NCI-H2171 (cell line): ENCODE data around the gene CAMK2B.
A peak's percentile ranks its signal among the peaks of the same experiment; 100 is the strongest.
"Not testable (repeated sequence)": the region's sequence is repeated elsewhere in the genome, so short reads cannot be mapped to it uniquely, and the experiment has no call there.

Source experiments
- DNase-seq: peaks from one replicate; lab custom pipeline; 2025; lab: John Stamatoyannopoulos, UW

CAMK2B gene

DNA sequence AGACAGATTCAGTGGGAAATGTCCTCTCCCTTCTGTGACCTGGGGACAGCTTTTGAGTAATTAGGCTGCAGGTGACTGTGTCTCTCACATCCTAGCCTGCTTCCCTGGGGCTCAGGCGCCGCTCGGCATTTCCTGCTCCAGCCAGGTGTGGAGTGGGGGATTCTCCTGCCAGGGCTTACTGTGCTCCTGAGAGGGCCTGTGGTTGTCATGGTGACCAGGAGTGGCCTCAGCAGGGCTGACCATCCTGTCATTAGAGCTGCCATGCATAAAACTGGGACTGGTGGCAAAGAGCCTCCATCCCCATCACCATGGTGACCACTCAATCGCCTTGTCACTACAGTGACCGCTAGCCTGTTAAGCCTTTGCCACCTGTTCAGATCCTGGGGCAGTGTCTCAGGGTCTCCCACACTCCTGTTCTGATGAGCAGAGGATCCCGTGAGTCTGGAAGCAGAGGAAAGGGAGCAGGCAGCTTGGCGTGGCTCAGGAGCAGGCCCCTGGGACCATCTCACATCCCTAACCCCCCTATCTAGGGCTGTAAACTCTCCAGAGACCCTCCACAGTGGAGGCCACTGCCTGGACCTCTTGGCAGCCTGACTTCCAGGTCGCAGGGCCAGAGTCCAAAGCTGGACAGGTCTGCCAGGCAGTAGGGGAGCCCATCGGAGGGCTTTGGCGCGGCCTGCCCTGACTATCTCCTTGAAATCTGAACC, 136.0 kb downstream of the CAMK2B start, which contains the start of gene GCK:
GCK (minus strand) TSS at position 154 of the 707 bp plus-strand sequence. CDS start 486 bp downstream, outside the sequence.
- no peak for DNase-seq

DNA sequence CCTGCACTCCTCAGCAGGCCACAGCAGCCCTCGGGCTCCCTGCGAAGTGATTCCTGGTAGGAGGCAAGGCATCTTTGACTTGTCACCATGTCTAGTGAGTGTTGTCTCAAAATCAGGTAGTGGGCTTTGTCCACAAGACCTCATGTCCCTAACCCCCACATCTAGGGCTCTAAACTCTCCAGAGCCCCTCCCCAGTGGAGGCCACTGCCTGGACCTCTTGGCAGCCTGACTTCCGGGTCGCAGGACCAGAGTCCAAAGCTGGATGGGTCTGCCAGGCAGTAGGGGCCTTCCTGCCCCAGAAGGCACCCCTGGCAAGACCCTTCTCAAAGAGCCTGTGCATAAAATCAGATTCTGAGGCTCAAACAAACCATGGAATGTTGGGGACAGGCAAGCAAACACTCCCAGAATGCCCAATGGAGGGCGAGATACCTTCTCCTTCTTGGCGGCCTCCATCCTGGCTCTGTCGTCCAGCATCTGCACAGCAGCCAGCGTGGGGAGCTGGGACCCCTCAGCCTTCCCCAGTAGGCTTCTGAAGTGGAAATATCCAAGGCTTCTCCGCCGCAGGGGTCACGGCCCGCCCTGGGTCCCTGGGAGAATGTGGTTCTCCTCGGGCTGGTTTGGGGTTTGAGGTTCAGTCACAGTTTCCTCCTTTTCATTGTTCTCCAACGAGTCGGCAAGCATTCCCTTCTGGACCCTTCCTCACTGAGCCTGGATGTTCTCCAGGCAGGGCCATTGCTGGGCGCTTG, 136.7 kb downstream of the CAMK2B start:
- no peak for DNase-seq

DNA sequence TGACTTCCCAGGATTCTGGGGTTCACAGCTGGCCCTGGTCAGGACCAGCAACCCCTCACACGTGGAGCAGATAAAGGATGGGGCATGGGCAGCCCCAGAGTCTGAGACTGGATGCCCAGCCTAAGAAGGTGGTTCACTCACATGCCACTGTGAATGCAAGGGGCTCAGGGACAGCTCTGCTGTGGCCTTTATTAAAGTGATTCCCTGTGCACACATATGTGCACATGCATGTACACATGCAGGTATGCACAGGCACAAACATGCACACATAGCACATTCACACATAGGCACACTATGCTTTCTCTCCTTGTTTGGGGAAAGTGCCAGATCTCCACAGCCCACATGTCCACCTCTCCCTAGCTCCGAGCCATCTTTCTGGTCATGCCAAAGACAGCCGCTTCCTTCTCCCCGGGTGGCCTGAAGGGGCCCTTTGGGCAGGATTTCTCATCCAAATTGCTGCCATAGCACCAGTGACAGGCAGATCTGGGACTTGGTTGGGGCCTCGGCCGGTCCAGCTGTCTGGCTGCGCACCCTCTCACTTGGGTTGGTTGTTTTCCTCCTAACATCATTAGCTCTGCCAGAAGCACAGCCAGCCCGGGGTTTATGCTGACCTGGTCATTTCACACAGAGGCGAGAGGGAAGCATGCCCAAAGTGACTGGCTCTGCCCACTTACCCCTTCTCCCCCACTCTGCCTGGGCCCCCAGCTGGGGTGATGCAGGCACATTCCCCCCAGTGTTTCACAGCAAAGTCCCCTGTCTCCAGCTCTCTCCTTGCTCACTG, 137.6 kb downstream of the CAMK2B start:
- no peak for DNase-seq

DNA sequence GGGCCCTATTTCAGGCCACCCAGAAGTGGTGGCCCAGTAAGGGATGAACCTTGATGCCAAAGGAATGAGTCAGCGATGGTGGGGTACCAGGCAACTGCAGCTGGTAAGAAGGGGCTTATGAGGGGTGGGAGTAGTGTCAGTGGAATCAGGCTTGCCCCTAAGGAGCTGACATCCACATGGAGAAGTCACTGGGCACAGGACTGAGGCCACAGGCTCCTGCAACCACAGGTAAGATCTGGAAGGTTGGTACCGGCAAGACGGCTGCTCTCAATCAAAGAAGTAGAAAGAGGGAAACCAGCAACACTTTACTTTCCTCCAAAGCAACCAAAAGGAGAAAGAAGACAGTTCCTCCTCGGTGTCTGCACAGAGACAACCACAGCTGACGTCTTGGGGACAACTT, 138.7 kb downstream of the CAMK2B start:
- no peak for DNase-seq

DNA sequence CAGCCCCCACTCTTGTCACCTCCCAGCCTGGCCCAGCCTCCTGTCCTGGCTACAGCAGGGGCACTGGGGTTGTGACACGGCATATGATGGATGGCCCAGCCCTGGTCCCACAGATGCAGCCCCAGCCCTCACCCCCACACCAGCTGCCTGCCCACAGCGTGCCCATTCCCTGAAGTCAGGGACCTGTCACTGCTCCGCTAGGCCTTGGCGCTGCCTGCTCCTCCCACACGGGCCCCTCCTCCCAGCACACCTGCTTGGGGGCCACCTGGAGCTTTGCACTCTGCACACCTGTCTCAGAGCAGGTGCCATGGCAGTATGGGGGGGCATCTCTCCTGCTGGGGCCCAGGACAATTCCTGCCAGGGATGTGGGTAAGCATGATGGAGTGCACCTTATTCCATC, 139.7 kb downstream of the CAMK2B start:
- DNase-seq: peak; percentile 23

DNA sequence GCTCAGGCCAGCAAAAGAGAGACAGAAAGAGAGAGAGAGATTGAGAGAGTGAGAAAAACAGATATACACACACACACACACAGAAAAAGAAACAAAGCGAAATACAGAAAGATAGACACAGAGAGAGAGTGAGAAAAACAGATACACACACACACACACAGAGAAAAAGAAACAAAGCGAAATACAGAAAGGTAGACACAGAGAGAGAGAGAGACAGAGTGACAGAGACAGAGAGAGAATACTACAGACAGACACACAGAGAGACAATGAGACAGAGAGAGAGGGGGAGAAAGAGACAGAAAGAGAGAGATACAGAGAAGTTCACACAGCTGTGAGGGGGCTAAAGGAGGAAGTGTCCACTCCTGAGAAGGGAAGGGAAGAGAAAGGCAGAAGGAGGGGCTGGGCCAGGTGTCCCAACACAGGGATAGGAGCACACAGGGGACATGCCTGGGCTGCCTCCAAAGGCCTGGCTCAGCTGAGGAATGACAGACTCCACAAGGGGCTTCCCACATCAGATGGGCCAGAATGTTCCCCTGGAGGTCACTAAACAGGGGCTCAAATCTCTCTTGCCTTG, 140.4 kb downstream of the CAMK2B start:
- no peak for DNase-seq

DNA sequence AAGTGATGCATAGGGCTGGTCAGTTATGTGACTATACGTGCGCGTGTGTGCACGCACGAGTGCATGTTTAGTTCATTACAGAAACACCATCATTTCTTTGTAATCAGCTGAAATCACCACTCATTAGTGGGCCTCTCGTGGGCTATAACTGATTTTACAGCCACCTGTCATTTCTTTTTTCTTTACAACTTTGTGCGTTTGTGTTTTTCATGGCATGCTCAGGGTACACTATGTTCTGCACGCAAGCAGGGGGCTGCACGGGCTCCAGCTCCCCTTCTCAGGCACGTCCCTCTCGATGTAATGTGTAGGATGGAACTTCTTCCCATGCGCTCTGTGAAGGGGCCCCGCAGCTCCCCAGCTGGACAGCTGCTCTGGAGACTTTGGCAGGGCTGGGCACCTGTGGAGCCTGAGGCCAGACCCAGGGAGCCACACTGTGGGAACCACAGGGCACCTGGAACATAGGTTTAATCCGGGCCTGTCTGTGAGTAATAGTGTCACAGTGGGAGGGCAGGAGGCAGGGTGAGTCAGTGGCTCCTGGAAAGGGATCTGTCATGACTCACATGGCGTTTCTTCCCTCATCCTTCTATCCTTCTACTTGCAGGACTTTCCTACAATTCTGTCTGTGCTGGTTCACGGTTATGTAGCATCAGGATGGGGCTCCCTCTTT, 141.1 kb downstream of the CAMK2B start:
- DNase-seq: no peak

DNA sequence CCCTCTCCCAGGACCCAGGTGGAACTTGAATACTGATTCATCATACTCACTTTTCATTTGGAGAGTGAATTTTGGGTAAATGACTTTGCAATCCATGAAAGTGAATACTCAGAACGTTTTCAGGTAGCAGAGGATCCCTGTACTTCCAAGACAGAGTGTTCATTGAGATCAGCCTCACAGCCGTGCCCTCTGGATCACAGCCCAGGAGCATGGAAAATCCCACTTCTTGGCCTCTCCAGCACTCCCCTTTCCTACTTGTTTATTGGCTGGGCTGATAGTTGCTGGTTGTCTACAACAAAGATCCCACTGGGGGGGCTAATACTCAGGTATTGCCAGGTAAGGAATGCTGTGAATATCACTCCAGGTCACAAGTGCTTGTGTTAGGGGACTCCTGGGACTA, 142.0 kb downstream of the CAMK2B start:
- DNase-seq: no peak

DNA sequence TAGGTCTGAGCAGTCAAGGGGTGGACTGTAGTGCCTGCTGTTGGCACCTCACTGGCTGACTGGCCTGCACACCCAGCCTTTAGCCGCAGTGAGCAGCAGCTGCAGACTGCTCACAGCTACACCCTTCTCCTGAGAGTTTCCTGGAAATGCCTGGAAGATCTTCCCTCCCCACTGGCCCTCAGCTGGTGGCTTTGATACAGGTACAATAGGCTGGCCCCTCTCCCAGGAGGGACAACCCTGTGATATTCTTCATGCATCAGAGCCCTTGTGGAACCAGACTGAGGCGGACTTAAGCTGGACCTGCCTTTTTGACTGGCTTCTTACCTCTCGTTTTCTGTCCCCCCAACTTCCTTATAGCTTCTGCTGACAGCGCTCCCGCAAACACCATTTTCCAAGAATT, 142.6 kb downstream of the CAMK2B start:
- no peak for DNase-seq

DNA sequence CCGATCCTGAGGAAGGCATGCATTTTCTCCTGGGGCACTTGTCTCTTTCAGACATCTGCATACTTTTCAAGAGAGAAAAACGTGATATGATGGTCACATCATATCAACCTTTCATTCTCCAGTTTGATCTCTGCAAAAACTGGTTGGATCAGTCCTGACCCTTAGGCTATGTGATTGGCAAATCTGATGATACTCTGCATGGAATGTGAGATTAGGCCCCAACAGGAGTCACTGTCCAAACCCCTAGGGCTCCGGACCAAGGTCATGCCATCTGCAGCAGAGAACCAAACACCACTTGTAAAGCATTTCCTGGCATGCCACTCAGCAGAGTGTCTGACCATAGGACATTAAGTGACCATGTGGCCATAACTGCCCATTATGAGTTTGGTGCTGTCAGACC, 144.8 kb downstream of the CAMK2B start:
- no peak for DNase-seq

DNA sequence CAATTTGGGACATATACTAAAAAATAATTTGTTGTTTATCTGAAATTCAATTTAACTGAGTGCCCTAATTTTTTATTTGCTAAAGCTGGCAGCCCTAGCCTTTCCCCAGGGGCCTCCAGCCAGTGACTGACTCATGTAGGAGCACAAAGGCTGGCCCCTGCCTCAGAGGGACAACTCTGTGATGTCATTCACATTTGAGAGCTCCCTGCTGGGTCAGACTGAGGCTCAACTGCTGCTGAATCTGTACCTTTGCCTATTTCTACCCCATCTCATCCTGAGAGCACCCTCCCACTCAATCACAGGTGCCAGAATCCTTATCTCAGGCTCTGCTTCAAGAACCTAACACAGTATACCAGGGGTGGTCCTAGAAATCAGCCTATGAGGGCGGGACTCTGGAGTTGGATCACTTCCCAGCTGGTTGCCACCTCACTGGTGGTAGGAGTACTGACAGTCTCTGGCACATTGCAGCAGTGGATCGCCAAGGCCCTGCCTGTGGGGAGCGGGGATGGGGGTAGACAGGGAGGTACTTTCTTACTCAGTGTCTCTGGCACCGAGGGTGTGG, 147.7 kb downstream of the CAMK2B start:
- DNase-seq: no peak

DNA sequence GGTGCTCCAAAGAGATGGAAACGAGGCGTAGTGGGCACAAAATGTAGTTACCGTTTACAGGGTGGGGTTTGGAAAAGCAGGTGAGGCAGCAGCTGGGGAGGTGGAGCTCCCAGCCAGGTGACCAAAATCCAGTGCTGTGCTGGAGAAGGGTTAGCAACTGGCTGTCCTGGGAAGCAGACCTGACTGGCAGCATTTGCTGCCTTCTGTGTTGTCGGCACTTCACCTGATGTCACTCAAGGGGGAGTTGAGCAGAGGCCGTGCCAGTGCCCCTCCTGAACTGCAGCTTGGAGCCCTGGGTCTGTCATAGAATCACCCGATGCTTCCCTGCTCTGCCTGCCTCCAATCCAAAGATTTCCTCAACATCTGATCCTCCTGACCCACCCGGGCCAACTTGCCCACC, 148.9 kb downstream of the CAMK2B start:
- peak; percentile 53 for DNase-seq

DNA sequence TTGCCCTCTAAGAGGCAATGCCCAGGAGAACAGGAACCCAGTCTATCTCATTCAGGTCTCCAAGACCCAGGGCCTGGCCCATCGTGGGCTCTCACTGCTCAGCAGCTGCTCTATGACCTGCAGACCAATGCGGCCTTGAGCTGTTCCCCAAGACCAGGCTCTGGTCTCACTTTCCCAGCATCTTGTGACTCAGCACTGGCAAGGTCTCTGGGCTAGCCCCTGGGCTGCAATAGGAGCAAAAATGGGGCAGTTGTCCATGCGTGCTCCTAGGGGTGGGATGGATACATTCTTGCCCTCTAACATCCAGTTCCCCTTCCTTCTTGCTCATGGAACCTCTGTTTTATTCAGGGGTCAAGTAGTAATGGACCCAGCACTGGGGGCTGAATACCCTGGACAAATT, 149.7 kb downstream of the CAMK2B start:
- DNase-seq: no peak

DNA sequence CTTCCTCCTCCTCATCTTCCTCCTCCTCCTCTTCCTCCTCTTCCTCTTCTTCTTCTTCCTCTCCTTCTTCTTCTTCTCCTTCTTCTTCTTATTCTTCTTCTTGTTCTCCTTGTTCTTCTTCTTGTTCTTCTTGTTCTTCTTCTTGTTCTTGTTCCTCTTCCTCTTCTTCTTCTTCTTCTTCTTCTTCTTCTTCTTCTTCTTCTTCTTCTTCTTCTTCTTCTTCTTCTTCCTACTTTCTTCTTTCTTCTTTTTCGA, 150.8 kb downstream of the CAMK2B start:
- DNase-seq: not testable (repeated sequence)

DNA sequence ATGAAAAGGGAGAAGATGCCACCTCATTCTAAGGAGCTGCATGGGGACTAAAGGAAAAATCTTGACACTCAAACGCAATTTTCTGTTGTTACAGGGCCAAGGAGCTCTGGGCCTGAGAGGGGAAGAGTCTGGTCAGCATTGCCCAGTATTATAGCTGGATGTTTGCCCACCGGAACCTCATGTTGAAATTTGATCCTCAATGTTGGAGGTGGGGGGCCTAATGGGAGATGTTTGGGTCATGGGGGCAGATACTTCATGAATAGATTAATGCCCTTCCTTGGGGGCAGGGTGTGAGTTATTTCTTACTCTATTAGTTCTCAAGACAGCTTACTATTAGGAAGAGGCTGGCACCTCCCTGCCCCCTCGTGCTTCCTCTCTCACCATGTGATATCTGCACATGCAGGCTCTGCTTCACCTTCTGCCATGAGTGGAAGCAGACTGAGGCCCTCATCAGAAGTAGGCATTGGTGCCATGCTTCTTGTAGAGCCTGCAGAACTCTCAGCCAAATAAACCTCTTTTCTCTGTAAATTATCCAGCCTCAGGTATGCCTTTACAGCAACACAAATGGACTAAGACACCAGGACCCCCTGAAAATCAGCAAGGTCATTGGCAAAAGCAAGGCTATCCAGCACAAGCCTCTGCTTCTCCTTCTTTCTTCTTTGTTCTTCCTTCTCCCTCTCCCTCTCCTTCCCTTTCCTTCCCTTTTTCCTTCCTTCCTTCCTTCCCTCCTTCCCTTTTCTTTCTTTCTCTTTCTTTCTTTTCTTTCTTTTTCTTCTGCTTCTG, 151.3 kb downstream of the CAMK2B start:
- DNase-seq: no peak

DNA sequence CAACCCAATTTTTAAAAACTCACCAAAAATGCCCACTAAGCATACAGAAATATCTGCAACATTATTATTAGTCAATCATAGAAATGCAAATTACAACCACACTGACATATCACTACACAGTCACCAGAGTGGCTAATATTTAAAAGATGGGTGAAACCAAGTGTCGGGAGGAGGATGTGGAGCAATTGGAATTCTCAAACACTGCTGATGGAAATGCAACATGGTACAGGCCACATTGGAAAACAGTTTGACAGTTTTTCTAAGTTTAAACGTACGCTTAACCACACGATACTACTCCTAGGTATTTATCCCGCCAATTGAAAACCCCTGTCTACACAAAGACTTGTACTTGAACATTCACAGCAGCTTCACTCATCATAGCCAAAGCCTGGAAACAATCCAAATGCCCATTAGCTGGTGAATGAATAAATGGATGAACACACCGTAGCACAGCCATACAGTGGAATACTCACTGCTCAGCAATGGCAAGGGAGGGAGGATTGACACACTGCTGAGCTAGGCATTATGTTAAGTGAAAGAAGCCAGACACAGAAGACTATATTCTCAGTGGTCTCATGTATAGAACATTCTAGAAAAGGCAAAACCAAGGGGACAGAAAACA, 152.5 kb downstream of the CAMK2B start:
- DNase-seq: no peak

DNA sequence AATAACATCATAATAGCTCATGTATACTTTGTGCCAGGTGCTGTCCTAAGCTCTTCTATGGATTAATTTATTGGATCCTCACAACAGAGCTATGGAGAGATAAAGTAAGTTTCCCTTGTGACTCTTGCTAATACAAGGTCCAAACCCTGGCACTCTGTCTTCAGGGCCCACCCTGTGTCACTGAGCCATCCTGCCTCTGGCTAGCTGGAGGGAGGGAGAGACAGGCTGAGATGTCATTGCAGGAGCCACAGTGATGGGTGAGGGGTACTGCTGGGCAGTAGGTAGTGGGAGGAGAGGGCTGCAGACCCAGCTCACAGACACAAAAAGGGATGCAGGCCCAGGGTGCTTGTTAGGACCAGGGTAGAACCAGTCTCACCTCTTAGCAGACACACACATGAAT, 153.0 kb downstream of the CAMK2B start:
- DNase-seq: no peak

DNA sequence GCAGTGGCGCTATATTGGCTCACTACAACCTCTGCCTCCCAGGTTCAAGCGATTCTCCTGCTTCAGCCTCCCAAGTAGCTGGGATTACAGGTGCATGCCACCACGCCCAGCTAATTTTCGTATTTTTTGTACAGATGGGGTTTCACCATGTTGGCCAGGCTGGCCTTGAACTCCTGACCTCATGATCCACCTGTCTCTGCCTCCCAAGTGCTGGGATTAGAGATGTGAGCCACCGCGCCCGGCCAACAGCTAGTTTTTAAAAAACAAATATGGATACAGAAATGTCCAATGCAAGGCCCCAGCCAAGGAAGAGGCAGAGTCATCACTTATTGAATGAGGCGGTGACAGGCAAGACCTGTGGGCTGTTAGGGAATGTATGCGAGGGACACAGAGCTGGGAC, 153.5 kb downstream of the CAMK2B start:
- not testable (repeated sequence) for DNase-seq

DNA sequence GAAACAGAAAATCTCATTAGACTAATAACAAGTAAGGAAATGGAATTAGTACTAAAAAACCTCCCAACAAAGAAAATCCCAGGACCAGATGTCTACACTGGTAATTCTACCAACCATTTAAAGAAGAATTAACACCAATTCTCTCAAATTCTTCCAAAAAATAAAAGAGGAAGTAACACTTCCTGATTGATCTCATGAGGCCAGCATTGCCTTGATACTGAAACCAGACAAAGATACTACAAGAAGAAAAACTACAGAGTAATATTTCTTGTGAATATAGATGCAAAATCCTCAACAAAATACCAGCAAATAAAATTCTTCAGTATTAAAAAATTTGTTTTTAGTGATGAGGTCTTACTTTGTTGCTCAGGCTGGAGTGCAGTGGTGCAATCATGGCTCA, 157.5 kb downstream of the CAMK2B start:
- DNase-seq: no peak
